DOHH2 (cell line): ENCODE results near the gene TSKU.
"Not testable (repeated sequence)": the region's sequence is repeated elsewhere in the genome, so short reads cannot be mapped to it uniquely, and the experiment has no call there.

Source experiments
- H3F3A ChIP-seq: fragments of 200-600 bp; sonication (generic), shearing (Covaris generic); 2 replicates; pipeline ENCODE4 v1.6.0; 2016; ENCODE audit warnings: antibody characterized with exemption, mild to moderate bottlenecking; ENCODE audit not compliant: control insufficient read depth, insufficient read depth
- H3K27ac ChIP-seq: fragments of 200-600 bp; sonication (generic); 2 replicates; pipeline ENCODE4 v1.5.1; 2014; ENCODE audit warnings: low read depth, mild to moderate bottlenecking, low read length, moderate library complexity
- H3K27me3 ChIP-seq: fragments of 200-600 bp; sonication (generic); 2 replicates; pipeline ENCODE4 v1.6.1; 2014; ENCODE audit warnings: mild to moderate bottlenecking, low read length, mixed read lengths; ENCODE audit not compliant: control insufficient read depth
- H3K36me3 ChIP-seq: fragments of 200-600 bp; sonication (generic); 2 replicates; pipeline ENCODE4 v1.6.1; 2014; ENCODE audit warnings: mild to moderate bottlenecking, low read length, moderate library complexity, mixed read lengths; ENCODE audit not compliant: control insufficient read depth
- H3K4me1 ChIP-seq: fragments of 200-600 bp; sonication (generic); 2 replicates; pipeline ENCODE4 v1.6.1; 2014; ENCODE audit warnings: mild to moderate bottlenecking, low read length, mixed read lengths; ENCODE audit not compliant: control insufficient read depth
- H3K4me2 ChIP-seq: fragments of 200-600 bp; sonication (generic); 2 replicates; pipeline ENCODE4 v1.6.0; 2014; ENCODE audit warnings: mild to moderate bottlenecking, low read length, moderate library complexity
- H3K4me3 ChIP-seq: fragments of 200-600 bp; sonication (generic); 2 replicates; pipeline ENCODE4 v1.5.1; 2014; ENCODE audit warnings: mild to moderate bottlenecking, low read length, mixed read lengths
- H3K79me2 ChIP-seq: fragments of 200-600 bp; sonication (generic); 2 replicates; pipeline ENCODE4 v1.6.1; 2014; ENCODE audit warnings: mild to moderate bottlenecking, low read length, mixed read lengths; ENCODE audit not compliant: control insufficient read depth
- H3K9me2 ChIP-seq: fragments of 200-600 bp; sonication (generic); replicated peaks from 2 replicates; pipeline ENCODE4 v1.6.1; 2014; ENCODE audit warnings: mild to moderate bottlenecking, low read length, mixed read lengths; ENCODE audit not compliant: control insufficient read depth
- H3K9me3 ChIP-seq: fragments of 200-600 bp; sonication (generic); 2 replicates; pipeline ENCODE4 v1.6.1; 2014; ENCODE audit warnings: antibody characterized with exemption, low read length, mixed read lengths; ENCODE audit not compliant: control insufficient read depth, insufficient read depth
- H4K20me1 ChIP-seq: fragments of 200-600 bp; sonication (generic); 2 replicates; pipeline ENCODE4 v1.6.0; 2014; ENCODE audit warnings: low read depth, mild to moderate bottlenecking, antibody characterized with exemption, low read length, moderate library complexity; ENCODE audit not compliant: control insufficient read depth, insufficient read depth
- CTCF ChIP-seq: fragments of 200-600 bp; sonication (generic); IDR thresholded peaks from one replicate; pipeline ENCODE4 v1.5.1; 2014; ENCODE audit warnings: antibody characterized with exemption, mild to moderate bottlenecking, low read depth, low read length; ENCODE audit not compliant: poor library complexity, severe bottlenecking
- EZH2phosphoT487 ChIP-seq: fragments of 200-600 bp; sonication (generic); IDR thresholded peaks from 2 replicates; pipeline ENCODE4 v1.6.1; 2017; ENCODE audit warnings: borderline replicate concordance, mild to moderate bottlenecking, antibody characterized with exemption, low read length, moderate library complexity, mixed read lengths

TSKU gene

GRCh38 chr11:76811259-76811658 is 28.1 kb downstream of the TSKU start:
- Histone ChIP-seq H3K4me3 (no peak overlapping the region), H3K27me3 (0 out of 2 replicates have a peak, but pooled peaks cover 4% of the 10 kb centered on the region), H3K4me2 (no peak overlapping the region), H3K4me1 (no peaks in the 10 kb centered on the region), H3K79me2 (no peaks in the 10 kb centered on the region), H3K36me3 (no peaks in the 10 kb centered on the region), H3F3A (no peaks in the 10 kb centered on the region), H3K27ac (no peak overlapping the region), H3K9me3 (peaks cover 14% of the 10 kb centered on the region), H3K9me2 (no peaks in the 10 kb centered on the region), H4K20me1 (no peaks in the 10 kb centered on the region)
- no peak for TF ChIP-seq CTCF

GRCh38 chr11:76814414-76814813 is 31.3 kb downstream of the TSKU start:
- Histone ChIP-seq H3K79me2 (no peaks in the 10 kb centered on the region), H3K4me3 (no peak overlapping the region), H3K27me3 (no peaks in the 10 kb centered on the region), H3K9me3 (peaks cover 19% of the 10 kb centered on the region), H3K27ac (no peak overlapping the region), H3K9me2 (no peaks in the 10 kb centered on the region), H3K4me2 (no peak overlapping the region), H3F3A (no peaks in the 10 kb centered on the region), H4K20me1 (no peaks in the 10 kb centered on the region), H3K36me3 (no peaks in the 10 kb centered on the region), H3K4me1 (no peaks in the 10 kb centered on the region)
- no peak for TF ChIP-seq EZH2phosphoT487
- TF ChIP-seq CTCF, result no peak

DNA sequence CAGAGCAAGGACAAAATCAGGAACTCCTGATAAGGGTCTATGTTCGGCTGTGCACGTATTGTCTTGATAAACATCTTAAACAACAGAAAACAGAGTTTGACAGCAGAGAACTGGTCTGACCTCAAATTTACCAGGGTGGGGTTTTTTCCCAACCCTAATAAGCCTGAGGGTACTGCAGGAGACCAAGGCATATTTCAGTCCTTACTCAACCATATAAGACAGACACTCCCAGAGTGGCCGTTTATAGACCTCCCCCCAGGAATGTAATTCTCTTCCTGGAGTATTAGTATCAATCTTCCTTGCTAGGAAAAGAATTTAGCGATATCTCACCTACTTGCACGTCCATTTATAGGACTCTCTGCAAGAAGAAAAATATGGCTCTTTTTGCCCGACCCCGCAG is 32.5 kb downstream of the TSKU start:
- H3F3A ChIP-seq, H3K9me2 ChIP-seq, H3K4me2 ChIP-seq, H3K4me1 ChIP-seq, H3K36me3 ChIP-seq, H3K27ac ChIP-seq, H4K20me1 ChIP-seq, H3K27me3 ChIP-seq, H3K79me2 ChIP-seq, H3K4me3 ChIP-seq: not testable (repeated sequence)
- H3K9me3 ChIP-seq, result peaks cover 19% of the 10 kb centered on the region

- Histone ChIP-seq H3K4me3 (no peak overlapping the region), H3K27me3 (no peaks in the 10 kb centered on the region), H3K9me3 (peaks cover 15% of the 10 kb centered on the region), H4K20me1 (no peaks in the 10 kb centered on the region), H3K4me2 (no peak overlapping the region), H3K4me1 (peaks cover 18% of the 10 kb centered on the region), H3K27ac (no peak overlapping the region), H3K79me2 (no peaks in the 10 kb centered on the region), H3K9me2 (no peaks in the 10 kb centered on the region), H3F3A (no peaks in the 10 kb centered on the region), H3K36me3 (no peaks in the 10 kb centered on the region)
- no peak for TF ChIP-seq EZH2phosphoT487
- TF ChIP-seq CTCF, result no peak
Measured at GRCh38 chr11:76820184-76820566, 37.0 kb downstream of the TSKU start.

GRCh38 chr11:76821396-76821795 is 38.2 kb downstream of the TSKU start:
- H3K79me2 ChIP-seq, H4K20me1 ChIP-seq, H3F3A ChIP-seq, H3K4me3 ChIP-seq, H3K27me3 ChIP-seq, H3K9me3 ChIP-seq, H3K4me2 ChIP-seq, H3K9me2 ChIP-seq, H3K36me3 ChIP-seq, H3K27ac ChIP-seq: not testable (repeated sequence)
- H3K4me1 ChIP-seq, result peaks cover 26% of the 10 kb centered on the region
